HepG2 (cell line): ENCODE measurements around the gene PNP. TPM values are rescaled to one million over a fixed set of nuclear protein-coding genes. Genes with fewer than 3 reads are reported as not detected.

Experiments
- AHDC1 ChIP-seq: sonication (generic); formaldehyde crosslinking; IDR thresholded peaks from 2 replicates; pipeline ENCODE4 v1.5.1; 2020; ENCODE audit warnings: mild to moderate bottlenecking, missing genetic modification reagents, borderline replicate concordance
- ARNT ChIP-seq: fragments of 450-650 bp; IDR thresholded peaks from 2 replicates; pipeline ENCODE4 v1.6.1; 2017
- ASH2L ChIP-seq: fragments of 300-600, 200-600 bp; sonication (generic); IDR thresholded peaks from 2 replicates; pipeline ENCODE4 v1.7.0; 2017; ENCODE audit warnings: low read depth, mild to moderate bottlenecking, moderate library complexity, mixed read lengths, low read length; ENCODE audit not compliant: insufficient read length
- ATM ChIP-seq: fragments of 450-650 bp; IDR thresholded peaks from 2 replicates; pipeline ENCODE4 v1.7.1; 2017; ENCODE audit warnings: mild to moderate bottlenecking, borderline replicate concordance
- BHLHE40 ChIP-seq: IDR thresholded peaks from 2 replicates; pipeline ENCODE4 v1.6.1; 2011; ENCODE audit warnings: low read length, improper control_type of control experiment
- DNMT1 ChIP-seq: sonication (generic); formaldehyde crosslinking; IDR thresholded peaks from 2 replicates; pipeline ENCODE4 v1.5.1; 2020; ENCODE audit warnings: mild to moderate bottlenecking, missing genetic modification reagents
- GRHL1 ChIP-seq: sonication (generic); formaldehyde crosslinking; conservative IDR thresholded peaks from 2 replicates; pipeline ENCODE4 v1.8.0; 2022; ENCODE audit warnings: missing genetic modification reagents
- GTF3A ChIP-seq: sonication (generic); formaldehyde crosslinking; conservative IDR thresholded peaks from 2 replicates; pipeline ENCODE4 v1.4.0; 2020; ENCODE audit warnings: mild to moderate bottlenecking, missing genetic modification reagents
- HNRNPH1 ChIP-seq: fragments of 200-400 bp; formaldehyde crosslinking; optimal IDR thresholded peaks from 2 replicates; pipeline ENCODE3; 2017; ENCODE audit warnings: mild to moderate bottlenecking, low read depth, low read length
- HNRNPUL1 ChIP-seq: fragments of 200-400 bp; formaldehyde crosslinking; IDR thresholded peaks from 2 replicates; pipeline ENCODE4 v1.6.1; 2017; ENCODE audit warnings: low read depth, mild to moderate bottlenecking, low read length, moderate library complexity
- IRX3 ChIP-seq: sonication (generic); formaldehyde crosslinking; IDR thresholded peaks from 2 replicates; pipeline ENCODE4 v1.8.1; 2023; ENCODE audit warnings: mild to moderate bottlenecking, low read depth, missing genetic modification reagents, borderline replicate concordance
- ISX ChIP-seq: sonication (generic); formaldehyde crosslinking; conservative IDR thresholded peaks from 2 replicates; pipeline ENCODE4 v1.5.0; 2020; ENCODE audit warnings: missing genetic modification reagents
- RNF219 ChIP-seq: sonication (generic); formaldehyde crosslinking; IDR thresholded peaks from 2 replicates; pipeline ENCODE4 v1.5.0; 2020; ENCODE audit warnings: mild to moderate bottlenecking, missing genetic modification reagents
- SIX4 ChIP-seq: sonication (generic); formaldehyde crosslinking; IDR thresholded peaks from 2 replicates; pipeline ENCODE4 v1.4.0; 2020; ENCODE audit warnings: missing genetic modification reagents
- SP2 ChIP-seq: sonication (generic); formaldehyde crosslinking; IDR thresholded peaks from 2 replicates; pipeline ENCODE4 v1.5.1; 2020; ENCODE audit warnings: mild to moderate bottlenecking, missing genetic modification reagents
- SP5 ChIP-seq: IDR thresholded peaks from 2 replicates; pipeline ENCODE4 v1.6.1; 2016; ENCODE audit warnings: low read depth, borderline replicate concordance
- YEATS4 ChIP-seq: sonication (generic); formaldehyde crosslinking; IDR thresholded peaks from 2 replicates; pipeline ENCODE4 v1.4.0; 2020; ENCODE audit warnings: missing genetic modification reagents, borderline replicate concordance
- ZFP90 ChIP-seq: sonication (generic); formaldehyde crosslinking; IDR thresholded peaks from 2 replicates; pipeline ENCODE4 v1.8.0; 2022; ENCODE audit warnings: missing genetic modification reagents, mild to moderate bottlenecking, inconsistent platforms, borderline replicate concordance
- ZNF740 ChIP-seq: sonication (generic); formaldehyde crosslinking; IDR thresholded peaks from 2 replicates; pipeline ENCODE4 v1.4.0; 2020; ENCODE audit warnings: missing genetic modification reagents
- polyA plus RNA-seq, 8 experiments: library from polyadenylated mRNA; depleted of rRNA in 3 of 8; stranded (reverse) in 7 of 8; unstranded in 1 of 8; fragments of >200 nt; fragmentation: Illumina TruSeq in 4 of 8; extraction: Trizol in 4 of 8; gene quantifications; 2 replicates each; pipeline versions ENCODE4 v1.2.1 to v1.2.3, GENCODE V29; 2011 to 2016; ENCODE audit warnings: low read depth in 4 of 8, missing spikeins in 1 of 8, mixed read lengths in 1 of 8; ENCODE audit not compliant: insufficient read depth in 1 of 8
- total RNA-seq, 5 experiments: library from RNA; depleted of rRNA; stranded (reverse); fragments of >200 nt; fragmentation: Illumina TruSeq; extraction: Trizol; gene quantifications; 2 replicates each; pipeline ENCODE4 v1.2.3, GENCODE V29; 2016; ENCODE audit warnings: low read depth in 1 of 5

PNP gene
- total and polyA plus RNA-seq, 2 of the 13 experiments (the other 11 are each of a cell fraction or from before 2014, with no cell fraction given) = 45.4 to 74.8 TPM

- TF ChIP-seq AHDC1 (CRISPR knock-in tag) (peak; percentile 40; the same call in 1 of the 2 replicates), ATM (no peak), SP5 (peak; percentile 10; the same call in 1 of the 2 replicates), ISX (CRISPR knock-in tag) (no peak), ASH2L (peak; percentile 95), RNF219 (CRISPR knock-in tag) (no peak), DNMT1 (no peak; the same call in 1 of the 2 replicates), SIX4 (peak; percentile 66; the same call in 1 of the 2 replicates), GTF3A (CRISPR knock-in tag) (peak; percentile 32; the same call in 1 of the 2 replicates), BHLHE40 (peak; percentile 94), ZNF740 (CRISPR knock-in tag) (no peak; the same call in 1 of the 2 replicates), HNRNPH1 (no peak), YEATS4 (peak; percentile 98), ARNT (no peak), ZFP90 (CRISPR knock-in tag) (no peak), SP2 (CRISPR knock-in tag) (peak; percentile 12; the same call in 1 of the 2 replicates), HNRNPUL1 (no peak), IRX3 (CRISPR knock-in tag) (peak; percentile 82; the same call in 1 of the 2 replicates), GRHL1 (CRISPR knock-in tag) (no peak)
These were observed 14.5 kb upstream of the PNP start, which contains the start of the genes APEX1 and OSGEP (continued) for GRCh38 chr14:20454516-20455354.
